NCI-H345 treated with DMSO at 0.1 percent for 48 hours (cell line): Measurements from ENCODE around the gene PPIL1.

Experiments used
- DNase-seq: peaks from one replicate; lab custom pipeline; 2025; ENCODE audit not compliant: unreplicated experiment; lab: John Stamatoyannopoulos, UW

The PPIL1 gene

DNA sequence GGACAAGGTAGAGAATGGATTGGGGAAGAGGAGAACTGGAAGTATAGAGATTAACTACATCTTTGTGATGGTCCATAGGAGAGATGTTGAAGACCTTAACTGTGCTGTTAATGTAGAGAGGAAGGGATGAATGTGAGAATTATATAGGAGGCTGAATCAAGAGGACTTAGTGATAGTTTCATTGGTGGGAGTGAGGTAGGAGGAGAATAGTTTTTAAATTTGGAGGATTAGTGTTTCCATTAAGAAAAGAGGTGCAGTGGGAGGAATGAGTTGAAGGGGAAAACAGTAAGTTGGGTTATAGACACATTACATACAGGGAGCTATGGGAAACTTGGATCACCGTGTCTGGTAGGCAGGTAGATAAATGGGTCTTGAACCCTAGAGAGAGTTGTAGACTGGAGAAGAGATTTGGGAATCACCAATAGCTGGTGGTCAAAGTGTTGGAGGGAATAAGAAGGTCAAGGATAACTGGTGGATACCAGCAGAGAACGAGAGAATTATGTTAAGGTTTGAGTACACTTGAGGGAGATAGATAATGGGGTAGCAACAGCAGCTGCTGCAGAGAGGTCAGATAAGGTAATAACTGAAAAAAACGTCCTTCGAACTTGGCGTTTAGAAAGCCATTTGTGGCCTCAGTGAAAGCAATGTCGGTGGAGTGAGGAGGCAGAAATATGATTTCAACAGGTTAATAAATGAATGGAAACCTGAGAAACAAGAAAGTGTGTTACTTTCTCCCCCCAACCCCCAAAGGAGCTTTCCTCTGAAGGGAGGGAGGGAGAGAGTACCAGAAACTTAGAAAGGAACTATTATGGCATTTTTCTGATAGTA is 14.3 kb upstream of the PPIL1 start:
- no peak for DNase-seq

DNA sequence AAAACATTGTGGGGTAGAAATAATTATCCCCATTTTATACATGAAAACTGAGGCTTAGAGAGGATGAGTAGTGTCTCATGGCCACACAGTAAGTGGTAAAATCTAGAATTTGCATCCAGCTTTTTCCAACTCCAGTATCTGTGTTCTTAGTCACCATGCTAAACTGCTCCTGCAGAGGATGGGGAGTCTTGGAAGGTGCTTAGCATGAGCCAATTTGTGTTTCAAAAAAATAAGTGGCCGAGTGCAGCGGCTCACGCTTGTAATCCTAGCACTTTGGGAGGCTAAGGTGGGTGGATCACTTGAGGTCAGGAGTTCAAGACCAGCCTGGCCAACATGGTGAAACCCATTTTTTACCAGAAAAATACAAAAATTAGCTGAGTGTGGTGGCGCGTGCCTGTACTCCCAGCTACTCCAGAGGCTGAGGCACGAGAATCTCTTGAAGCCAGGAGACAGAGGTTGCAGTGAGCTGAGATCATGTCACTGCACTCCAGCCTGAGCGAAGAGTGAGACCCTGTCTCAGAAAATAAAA is 13.6 kb upstream of the PPIL1 start:
- no peak for DNase-seq

- DNase-seq = no peak
Measured at GRCh38 chr6:36886950-36887618, 12.5 kb upstream of the PPIL1 start.

- peak; percentile 92 for DNase-seq
Measured at GRCh38 chr6:36885461-36886401, 11.1 kb upstream of the PPIL1 start, which contains the start of gene C6orf89. Gene C6orf89, plus strand, starts transcription at chr6:36885952. Its CDS starts 13,493 bp downstream, at chr6:36899445.

- DNase-seq = no peak
Measured at GRCh38 chr6:36884610-36885009, 10.0 kb upstream of the PPIL1 start.

DNA sequence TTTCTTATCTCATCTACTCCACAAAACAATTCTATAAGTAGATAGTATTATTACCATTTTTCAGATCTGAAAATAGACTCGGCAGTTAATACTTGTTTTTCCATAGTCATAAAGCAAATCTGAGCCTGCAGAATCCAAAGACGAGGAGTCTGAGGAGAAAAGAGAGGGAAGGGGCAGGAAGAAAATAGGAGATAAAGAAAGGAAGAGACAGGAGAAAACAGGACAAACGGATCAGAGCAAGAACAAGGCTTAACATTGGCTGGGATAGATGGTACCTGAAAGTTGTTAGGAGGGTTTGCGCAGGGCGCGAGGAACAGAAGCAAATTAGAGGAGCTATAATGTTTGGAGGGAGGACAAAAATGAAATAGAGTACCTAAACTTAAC is 639 bp upstream of the PPIL1 start:
- DNase-seq = no peak

GRCh38 chr6:36873612-36874442 is 776 bp downstream of the PPIL1 start:
- DNase-seq = no peak

DNA sequence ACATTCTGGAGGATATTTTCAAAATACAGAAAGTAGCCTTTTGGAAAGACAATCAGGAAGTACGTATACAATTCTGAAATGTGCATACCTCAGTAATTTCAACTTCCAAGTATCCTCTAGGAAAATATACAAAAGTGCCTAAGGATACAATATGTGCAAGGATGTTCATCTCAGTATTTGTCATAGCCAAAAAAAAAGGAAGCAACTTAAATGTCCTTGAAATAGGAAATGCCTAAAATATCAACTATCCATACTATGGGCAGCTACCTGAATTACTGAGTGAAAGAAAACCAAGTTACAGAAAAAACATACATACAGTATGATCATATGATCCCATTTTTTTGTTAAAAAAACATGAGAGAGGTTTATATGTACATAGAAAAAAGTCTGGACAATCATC is 1.5 kb downstream of the PPIL1 start:
- no peak for DNase-seq

GRCh38 chr6:36871686-36872085 is 2.9 kb downstream of the PPIL1 start:
- DNase-seq = no peak

DNA sequence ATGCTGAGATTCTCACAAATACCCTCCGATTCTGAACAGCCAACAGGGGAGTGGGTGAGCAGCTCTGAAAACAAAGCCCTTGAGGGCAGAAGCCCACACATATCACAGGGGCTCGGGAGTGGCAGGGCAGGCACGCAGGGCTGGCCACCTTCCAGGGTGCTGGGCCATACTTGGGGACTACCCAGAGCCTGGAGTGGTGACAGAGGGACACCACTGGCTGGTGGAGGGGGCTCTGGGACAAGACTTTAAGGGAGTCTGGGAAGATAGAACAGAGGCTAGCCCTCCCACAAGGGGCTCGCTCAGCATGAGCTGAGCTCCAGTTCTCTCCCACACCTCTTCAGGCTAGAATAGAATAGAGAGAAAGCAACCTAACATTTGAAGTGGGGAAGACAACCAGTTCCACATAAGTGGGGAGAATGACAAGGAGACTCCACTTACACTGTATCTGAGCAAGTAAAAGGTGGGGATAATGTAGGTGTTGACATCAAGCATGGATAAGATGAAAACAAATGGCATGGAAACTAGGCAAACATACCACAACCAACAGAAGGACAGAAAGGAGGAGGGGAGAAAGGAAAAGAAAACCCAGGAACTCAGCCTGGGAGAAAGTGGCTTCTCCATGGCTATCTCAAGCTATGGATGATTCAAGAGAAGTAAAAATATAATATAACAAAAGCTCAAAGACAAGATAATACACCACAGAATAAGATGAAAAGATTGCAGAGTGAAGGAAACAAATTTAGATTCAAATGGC is 7.0 kb downstream of the PPIL1 start:
- DNase-seq = no peak

DNA sequence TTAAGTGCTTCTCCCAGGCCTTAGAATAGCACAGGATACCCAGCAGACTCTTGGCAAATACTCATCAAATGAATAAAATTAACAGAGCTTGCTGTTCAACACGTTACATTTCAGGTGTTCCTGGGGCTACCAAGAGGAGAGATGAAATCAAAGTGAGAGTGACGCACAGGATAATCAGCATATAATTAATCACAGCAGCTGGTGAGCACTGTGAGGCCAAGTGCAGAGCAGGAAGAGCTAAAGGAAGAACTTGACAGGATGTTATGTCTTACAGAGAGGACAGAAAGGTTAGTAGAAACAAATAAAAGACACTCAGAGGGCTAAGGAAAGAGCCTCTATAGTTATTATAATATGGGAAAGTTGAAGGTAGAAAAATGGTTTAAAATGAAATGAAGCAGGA is 8.8 kb downstream of the PPIL1 start:
- no peak for DNase-seq

GRCh38 chr6:36863670-36864540 is 10.7 kb downstream of the PPIL1 start:
- DNase-seq = peak; percentile 94

GRCh38 chr6:36862848-36863382 is 11.7 kb downstream of the PPIL1 start:
- DNase-seq = no peak

- DNase-seq = no peak
Measured at GRCh38 chr6:36862164-36862847, 12.3 kb downstream of the PPIL1 start.

- no peak for DNase-seq
Measured at GRCh38 chr6:36860126-36860525, 14.5 kb downstream of the PPIL1 start.

GRCh38 chr6:36858407-36858981 is 16.1 kb downstream of the PPIL1 start:
- no peak for DNase-seq

DNA sequence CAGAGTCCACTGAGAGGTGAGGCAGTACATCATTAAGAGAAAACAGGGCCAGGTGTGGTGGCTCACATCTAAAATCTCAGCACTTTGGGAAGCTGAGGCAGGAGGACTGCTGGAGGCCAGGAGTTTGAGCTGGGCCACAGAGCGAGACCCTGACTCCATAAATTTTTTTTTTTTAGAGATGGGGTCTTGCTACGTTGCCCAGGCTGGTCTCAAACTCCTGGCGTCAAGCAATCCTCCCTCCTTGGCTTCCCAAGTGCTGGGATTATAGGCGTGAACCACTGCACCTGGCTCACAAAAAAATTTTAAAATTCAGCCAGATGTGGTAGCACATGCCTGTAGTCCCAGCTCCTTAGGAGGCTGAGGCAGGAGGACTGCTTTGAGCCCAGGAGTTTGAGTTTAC is 17.3 kb downstream of the PPIL1 start:
- DNase-seq = no peak
